GM12878 (cell line): Measurements from ENCODE around the gene MAPK1. TPM values are rescaled to one million over a fixed set of nuclear protein-coding genes. Genes with fewer than 3 reads are reported as not detected.
A peak's percentile ranks its signal among the peaks of the same experiment; 100 is the strongest.

Source experiments
- ATAC-seq: fragments of 200-7000 bp; cut with Tn5 transposase; 3 replicates; pipeline ENCODE4 v1.9.1; 2020; ENCODE audit warnings: mild to moderate bottlenecking, moderate library complexity
- BruUV-seq: library from RNA; stranded (reverse); fragments of 400-500 nt; replicated peaks from 2 replicates; lab custom pipeline; 2021; lab: Mats Ljungman, UMichigan
- CTCF ChIA-PET: fragments of 300-600 bp; sonication (Branson Sonifier 250); formaldehyde crosslinking; extraction: SDS; loops from one replicate; lab custom pipeline; 2021; ENCODE audit warnings: inconsistent platforms; lab: Yijun Ruan, JAX
- POLR2A ChIA-PET: fragments of 350-600 bp; formaldehyde crosslinking; extraction: SDS; loops from one replicate; lab custom pipeline; 2021; ENCODE audit warnings: inconsistent platforms; lab: Charles Lee
- RAD21 ChIA-PET: fragments of 300-600 bp; sonication (Branson Sonifier 250); formaldehyde crosslinking; loops from one replicate; lab custom pipeline; 2023; ENCODE audit warnings: antibody characterized with exemption; ENCODE audit not compliant: unreplicated experiment; lab: Charles Lee
- SMC1A ChIA-PET: fragments of 300-600 bp; sonication (Branson Sonifier 250); formaldehyde crosslinking; loops from one replicate; lab custom pipeline; 2023; ENCODE audit not compliant: unreplicated experiment, uncharacterized antibody; lab: Charles Lee
- DNase-seq: peaks from one replicate; pipeline ENCODE4 v3.0.0-alpha.2; 2011; ENCODE audit warnings: low read depth, low spot score
- FAIRE-seq: peaks from 3 replicates; lab custom pipeline; 2011; peaks lifted over from hg19 to GRCh38; lab: Jason Lieb, UNC
- H2AFZ ChIP-seq: 2 replicates; pipeline ENCODE4 v1.6.0; 2011; ENCODE audit warnings: low read depth, low read length, control low read depth; ENCODE audit not compliant: control insufficient read depth
- H3K27ac ChIP-seq: 2 replicates; pipeline ENCODE4 v1.5.1; 2011; ENCODE audit warnings: control low read depth; ENCODE audit not compliant: control insufficient read depth, insufficient read depth
- H3K27me3 ChIP-seq, 2 experiments: replicated peaks in 1 of 2; 2 replicates each; pipeline versions ENCODE4 v1.6.0 to v1.6.1; 2011; ENCODE audit warnings: low read length in 1 of 2; ENCODE audit not compliant: control insufficient read depth in 2 of 2, insufficient read depth in 2 of 2
- H3K36me3 ChIP-seq, 2 experiments: 2 replicates each; pipeline ENCODE4 v1.5.1; 2011; ENCODE audit warnings: low read length in 1 of 2; ENCODE audit not compliant: control insufficient read depth in 2 of 2, insufficient read depth in 2 of 2
- H3K4me1 ChIP-seq: 2 replicates; pipeline ENCODE4 v1.6.1; 2011; ENCODE audit warnings: mild to moderate bottlenecking, low read length, moderate library complexity, mixed read lengths; ENCODE audit not compliant: control insufficient read depth, insufficient read depth
- H3K4me2 ChIP-seq: 2 replicates; pipeline ENCODE4 v1.6.0; 2011; ENCODE audit warnings: control low read depth; ENCODE audit not compliant: control insufficient read depth, insufficient read depth
- H3K4me3 ChIP-seq: fragments of 200-600 bp; sonication (generic); 2 replicates; pipeline ENCODE4 v1.5.1; 2016
- H3K79me2 ChIP-seq: 2 replicates; pipeline ENCODE4 v1.6.0; 2011; ENCODE audit warnings: low read length; ENCODE audit not compliant: control insufficient read depth, insufficient read depth
- H3K9ac ChIP-seq: 2 replicates; pipeline ENCODE4 v1.8.0; 2011; ENCODE audit warnings: low read length, control low read depth, mixed read lengths; ENCODE audit not compliant: control insufficient read depth, insufficient read depth
- H3K9me3 ChIP-seq: replicated peaks from 3 replicates; pipeline ENCODE4 v1.5.1; 2011; ENCODE audit warnings: mild to moderate bottlenecking, low read length; ENCODE audit not compliant: control insufficient read depth, insufficient read depth
- H4K20me1 ChIP-seq: 2 replicates; pipeline ENCODE4 v1.6.0; 2011; ENCODE audit not compliant: control insufficient read depth, insufficient read depth
- ATF7 ChIP-seq: fragments of 450-650 bp; IDR thresholded peaks from 2 replicates; pipeline ENCODE4 v1.6.1; 2016; ENCODE audit warnings: low read depth, mild to moderate bottlenecking
- BRCA1 ChIP-seq: IDR thresholded peaks from 2 replicates; pipeline ENCODE4 v1.6.1; 2011; ENCODE audit warnings: low read depth, low read length, improper control_type of control experiment
- CREM ChIP-seq: IDR thresholded peaks from 2 replicates; pipeline ENCODE4 v1.6.1; 2014; ENCODE audit warnings: antibody characterized with exemption, low read depth
- EED ChIP-seq: sonication (generic); IDR thresholded peaks from 2 replicates; pipeline ENCODE4 v1.6.1; 2016; ENCODE audit warnings: antibody characterized with exemption, low read depth
- RUNX3 ChIP-seq: IDR thresholded peaks from 2 replicates; pipeline ENCODE4 v1.6.1; 2012; ENCODE audit warnings: low read length, inconsistent platforms
- ZNF274 ChIP-seq: IDR thresholded peaks from one replicate; pipeline ENCODE4 v1.8.0; 2011; ENCODE audit not compliant: insufficient read length, insufficient read depth
- WGBS: methylation state at CpG from one replicate; pipeline ENCODE4 v1.1.6; 2016; ENCODE audit warnings: low lambda C conversion rate; ENCODE audit not compliant: insufficient replicate concordance, insufficient coverage; ENCODE audit errors: missing lambda C conversion rate; 5-methylcytosine and 5-hydroxymethylcytosine counted together
- in situ Hi-C: fragments of 300-500 bp; cut with MboI; formaldehyde crosslinking; loops from 9 replicates; pipeline ENCODE4 v1.14.3; 2018; ENCODE audit warnings: mixed read lengths
- intact Hi-C: fragments of 100-400 bp; cut with micrococcal nuclease; formaldehyde crosslinking; loops from one replicate; pipeline ENCODE4 v1.14.2; 2022; ENCODE audit not compliant: unreplicated experiment
- polyA plus RNA-seq, 11 experiments: library from polyadenylated mRNA; depleted of rRNA in 4 of 11; unstranded in 6 of 11; stranded (reverse) in 5 of 11; fragments of >200 nt; fragmentation: Nextera tagmentation in 4 of 11; fragmentation: Illumina TruSeq in 1 of 11; extraction: Ambion mirVana in 4 of 11; extraction: Trizol in 1 of 11; gene quantifications; 1 replicate in 1 of 11; 2 replicates in 10 of 11; pipeline versions ENCODE4 v1.2.1 to v1.2.3, GENCODE V29; 2011 to 2016; ENCODE audit warnings: inconsistent platforms in 2 of 11, missing spikeins in 2 of 11, low read depth in 1 of 11
- total RNA-seq, 4 experiments: library from RNA; depleted of rRNA in 3 of 4; stranded (reverse); fragments of >200 nt in 3 of 4; fragmentation: Illumina TruSeq in 1 of 4; extraction: Trizol in 1 of 4; gene quantifications; 2 replicates each; pipeline versions ENCODE4 v1.2.1 to v1.2.3, GENCODE V29; 2013 to 2021

Gene MAPK1
- total and polyA plus RNA-seq, 10 of the 15 experiments (the other 5 are each of a cell fraction or from before 2014, with no cell fraction given): 7.0 to 123 (median 58.4) TPM

DNA sequence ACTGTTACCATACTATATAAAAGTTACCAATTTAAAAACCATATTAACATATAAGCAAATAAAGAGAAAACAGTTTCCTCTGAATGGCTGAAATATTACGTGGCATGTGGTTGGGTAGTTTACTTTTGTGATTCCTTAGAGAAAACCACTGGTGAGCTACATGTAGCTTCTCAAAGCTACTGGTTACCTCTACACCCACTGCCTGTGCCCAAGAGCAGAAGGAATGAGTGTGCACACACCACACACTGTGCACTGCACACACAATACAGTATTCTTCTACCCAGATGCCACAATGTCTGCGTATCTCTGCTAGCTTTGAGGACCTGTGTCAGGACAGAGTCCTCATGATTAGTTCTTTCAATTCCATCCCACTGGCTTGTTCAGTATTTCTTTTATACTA, 106.4 kb downstream of the MAPK1 start:
- no peak overlapping the region for H3K27ac ChIP-seq
- DNase-seq (no peak), FAIRE-seq (no peak), ATAC-seq (peak; percentile 42)
- no peak overlapping the region for H2AFZ ChIP-seq
- WGBS: 46% methylated on average over 2 of the region's 2 CpGs
- no peaks in the 10 kb centered on the region for H3K79me2 ChIP-seq
- TF ChIP-seq ZNF274 (no peak), RUNX3 (peak; percentile 51), EED (peak; percentile 16; the same call in 1 of the 2 replicates)
- no TSS peak for BruUV-seq
- no peak overlapping the region for H3K4me2 ChIP-seq
- POLR2A ChIA-PET: interaction anchor here (0.6 to 1.3 kb wide), 4 partner anchors 15 to 136 kb away, joined by 3 to 4 read pairs (median 4); no protein-coding TSS in a partner anchor
- in situ Hi-C loops (no loop called here), intact Hi-C loops (loop anchor here (5.0 kb wide), 1 partner anchor 101 kb away; no protein-coding TSS in a partner anchor)
- H4K20me1 ChIP-seq: no peaks in the 10 kb centered on the region
- CTCF ChIA-PET: interaction anchor here (1.1 to 2.5 kb wide), 6 partner anchors 10 to 177 kb away, joined by 3 to 8 read pairs (median 4); partner anchors contain the start of gene YPEL1
- H3K9ac ChIP-seq: no peak overlapping the region
- H3K4me1 ChIP-seq: peaks cover 52% of the 10 kb centered on the region
- H3K36me3 ChIP-seq: peaks cover 9 to 24% of the 10 kb centered on the region in 2 experiments
- no peaks in the 10 kb centered on the region for H3K27me3 ChIP-seq
- H3K9me3 ChIP-seq: no peaks in the 10 kb centered on the region
- no peak overlapping the region for H3K4me3 ChIP-seq
- RAD21 ChIA-PET: interaction anchor here (0.7 to 2.1 kb wide), 6 partner anchors 9 to 192 kb away, joined by 3 to 5 read pairs (median 4); partner anchors contain the start of gene PPM1F
- SMC1A ChIA-PET: interaction anchor here (0.7 to 3.7 kb wide), 11 partner anchors 8 to 106 kb away, joined by 3 to 26 read pairs (median 4); partner anchors contain the start of gene MAPK1

DNA sequence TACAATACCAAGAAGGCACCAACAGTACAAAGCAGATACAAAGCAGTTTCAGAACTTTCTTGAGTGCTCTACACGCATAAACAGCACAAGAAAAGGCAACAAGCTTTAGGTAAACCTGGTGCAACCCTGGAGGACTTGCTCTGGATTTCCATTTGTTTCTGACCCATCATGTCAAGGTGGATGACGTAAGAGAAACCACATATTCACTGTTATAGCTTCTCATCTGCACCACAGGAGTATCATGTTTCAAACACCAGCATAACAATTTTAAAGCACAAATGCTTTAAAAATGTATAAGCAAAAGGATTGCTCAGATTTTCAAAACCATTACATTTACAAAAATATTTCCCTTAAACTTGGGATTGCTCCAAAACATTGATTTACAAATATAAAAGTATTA, 106.8 kb downstream of the MAPK1 start:
- H3K27ac ChIP-seq: no peak overlapping the region
- 0 out of 2 replicates have a peak, but pooled peaks have one; percentile 29 for TF ChIP-seq CREM
- peak; percentile 79 for TF ChIP-seq ATF7
- no peak for TF ChIP-seq BRCA1
- H3K27me3 ChIP-seq: no peaks in the 10 kb centered on the region
- H3K4me2 ChIP-seq: no peak overlapping the region
- H3K4me3 ChIP-seq: no peak overlapping the region
- CTCF ChIA-PET: interaction anchor here (0.6 to 2.5 kb wide), 6 partner anchors 11 to 209 kb away, joined by 3 to 8 read pairs (median 4); no protein-coding TSS in a partner anchor
- H3K9me3 ChIP-seq: no peaks in the 10 kb centered on the region
- RAD21 ChIA-PET: interaction anchor here (1.0 to 1.6 kb wide), 3 partner anchors 9 to 98 kb away, joined by 3 to 4 read pairs (median 4); no protein-coding TSS in a partner anchor
- DNase-seq (no peak), FAIRE-seq (no peak), ATAC-seq (peak; percentile 14)
- peaks cover 55% of the 10 kb centered on the region for H3K4me1 ChIP-seq
- no peak overlapping the region for H2AFZ ChIP-seq
- SMC1A ChIA-PET: interaction anchor here (1.2 to 3.7 kb wide), 5 partner anchors 8 to 26 kb away, joined by 4 to 26 read pairs (median 6); no protein-coding TSS in a partner anchor
- no peak overlapping the region for H3K9ac ChIP-seq
- in situ Hi-C loops (no loop called here), intact Hi-C loops (loop anchor here (5.0 kb wide), 1 partner anchor 102 kb away; no protein-coding TSS in a partner anchor)
- no TSS peak for BruUV-seq
- H4K20me1 ChIP-seq: no peaks in the 10 kb centered on the region
- POLR2A ChIA-PET: interaction anchor here (0.6 to 0.8 kb wide), 2 partner anchors 19 to 97 kb away, joined by 3 to 4 read pairs; no protein-coding TSS in a partner anchor
- peaks cover 6 to 24% of the 10 kb centered on the region in 2 experiments for H3K36me3 ChIP-seq
- WGBS: 97% methylated on average over 2 of the region's 2 CpGs
- no peaks in the 10 kb centered on the region for H3K79me2 ChIP-seq
